MM.1S (cell line): Measurements from ENCODE around the gene PTGR3.

Source experiments
- CTCF ChIP-seq: fragments of 300-600 bp; sonication (generic); IDR thresholded peaks from 2 replicates; pipeline ENCODE4 v1.5.1; 2016; ENCODE audit warnings: antibody characterized with exemption, low read length, mixed read lengths
- EZH2 ChIP-seq: fragments of 300-600 bp; sonication (generic); optimal IDR thresholded peaks from 2 replicates; pipeline ENCODE3; 2017; ENCODE audit warnings: low read depth, mild to moderate bottlenecking, antibody characterized with exemption, low read length, mixed read lengths

- no peak for TF ChIP-seq CTCF
- no peak for TF ChIP-seq EZH2
Observed at GRCh38 chr18:75230163-75231052, 21.5 kb upstream of the PTGR3 start.
